GM12892 (cell line): ENCODE data around the gene PRSS57.

Experiments
- POLR2A ChIP-seq: IDR thresholded peaks from 2 replicates; pipeline ENCODE4 v1.6.1; 2011; ENCODE audit warnings: low read depth, low read length, control low read depth
- POLR2AphosphoS5 ChIP-seq: IDR thresholded peaks from 2 replicates; pipeline ENCODE4 v1.6.1; 2011; ENCODE audit warnings: low read depth, low read length, control low read depth

- TF ChIP-seq POLR2A (no peak), POLR2AphosphoS5 (no peak)
Measured at GRCh38 chr19:703651-704446, 8.6 kb upstream of the PRSS57 start.
